OCI-LY1 (cell line): ENCODE results near the gene ARHGAP10.

Experiments used
- EZH2 ChIP-seq: fragments of 200-600 bp; sonication (generic), shearing (Covaris generic); IDR thresholded peaks from 2 replicates; pipeline ENCODE4 v1.8.0; 2017; ENCODE audit warnings: borderline replicate concordance, mixed run types, mild to moderate bottlenecking, antibody characterized with exemption, low read length, moderate library complexity, mixed read lengths
- TF ChIP-seq, protein P1 (sequence below): fragments of 200-600 bp; sonication (generic), shearing (Covaris generic); IDR thresholded peaks from 2 replicates; pipeline ENCODE4 v1.5.1; 2017; ENCODE audit warnings: mild to moderate bottlenecking, antibody characterized with exemption, low read length, moderate library complexity, mixed read lengths

DNA sequence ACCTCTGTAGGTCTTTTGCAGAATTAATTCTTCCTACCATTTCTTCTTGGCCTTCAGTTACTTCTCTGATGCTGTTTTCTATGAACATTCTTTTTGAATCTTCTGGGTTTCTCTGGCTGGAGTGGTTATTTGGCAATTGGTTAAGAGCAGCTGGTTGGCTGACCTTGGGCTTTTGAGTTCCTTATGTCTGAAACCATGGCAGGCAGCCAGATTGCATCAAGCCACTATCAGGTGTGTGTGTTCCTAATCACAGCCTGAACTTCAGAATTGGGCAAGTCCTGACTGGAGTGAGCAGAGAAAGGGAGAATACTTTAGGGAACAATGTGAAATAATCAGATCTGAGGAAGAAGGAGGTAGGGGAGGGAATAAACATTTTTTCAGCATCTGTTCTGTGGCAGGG is 90.2 kb downstream of the ARHGAP10 start:
- TF ChIP-seq, protein P1, sequence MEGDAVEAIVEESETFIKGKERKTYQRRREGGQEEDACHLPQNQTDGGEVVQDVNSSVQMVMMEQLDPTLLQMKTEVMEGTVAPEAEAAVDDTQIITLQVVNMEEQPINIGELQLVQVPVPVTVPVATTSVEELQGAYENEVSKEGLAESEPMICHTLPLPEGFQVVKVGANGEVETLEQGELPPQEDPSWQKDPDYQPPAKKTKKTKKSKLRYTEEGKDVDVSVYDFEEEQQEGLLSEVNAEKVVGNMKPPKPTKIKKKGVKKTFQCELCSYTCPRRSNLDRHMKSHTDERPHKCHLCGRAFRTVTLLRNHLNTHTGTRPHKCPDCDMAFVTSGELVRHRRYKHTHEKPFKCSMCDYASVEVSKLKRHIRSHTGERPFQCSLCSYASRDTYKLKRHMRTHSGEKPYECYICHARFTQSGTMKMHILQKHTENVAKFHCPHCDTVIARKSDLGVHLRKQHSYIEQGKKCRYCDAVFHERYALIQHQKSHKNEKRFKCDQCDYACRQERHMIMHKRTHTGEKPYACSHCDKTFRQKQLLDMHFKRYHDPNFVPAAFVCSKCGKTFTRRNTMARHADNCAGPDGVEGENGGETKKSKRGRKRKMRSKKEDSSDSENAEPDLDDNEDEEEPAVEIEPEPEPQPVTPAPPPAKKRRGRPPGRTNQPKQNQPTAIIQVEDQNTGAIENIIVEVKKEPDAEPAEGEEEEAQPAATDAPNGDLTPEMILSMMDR: no peak
- no peak for TF ChIP-seq EZH2
